H9 (cell line): ENCODE data around the gene STAC. TPM values are rescaled to one million over a fixed set of nuclear protein-coding genes. Genes with fewer than 3 reads are reported as not detected.

Experiments used
- DNase-seq: peaks from one replicate; pipeline ENCODE4 v3.0.0-alpha.2; 2017
- H2AFZ ChIP-seq: one replicate; pipeline ENCODE4 v1.6.1; 2013; ENCODE audit warnings: mild to moderate bottlenecking, low read length, control low read depth, moderate library complexity
- H2AK5ac ChIP-seq: 2 replicates; pipeline ENCODE4 v1.6.1; 2013; ENCODE audit warnings: low read length, control low read depth, mixed read lengths; ENCODE audit not compliant: insufficient read length
- H2BK120ac ChIP-seq: one replicate; pipeline ENCODE4 v1.6.1; 2013; ENCODE audit warnings: low read depth, mild to moderate bottlenecking, low read length, control low read depth, inconsistent platforms; ENCODE audit not compliant: poor library complexity, severe bottlenecking
- H2BK12ac ChIP-seq: 2 replicates; pipeline ENCODE4 v1.6.1; 2013; ENCODE audit warnings: low read length, control low read depth, mixed read lengths, low read depth; ENCODE audit not compliant: insufficient read length
- H2BK15ac ChIP-seq: 2 replicates; pipeline ENCODE4 v1.6.1; 2013; ENCODE audit warnings: low read depth, low read length, control low read depth
- H2BK20ac ChIP-seq: one replicate; pipeline ENCODE4 v1.6.1; 2013; ENCODE audit warnings: low read depth, mild to moderate bottlenecking, low read length, control low read depth, inconsistent platforms; ENCODE audit not compliant: poor library complexity, severe bottlenecking
- H2BK5ac ChIP-seq: 2 replicates; pipeline ENCODE4 v1.6.1; 2013; ENCODE audit warnings: low read length, control low read depth, mixed read lengths; ENCODE audit not compliant: insufficient read length
- H3K14ac ChIP-seq: 2 replicates; pipeline ENCODE4 v1.6.1; 2013; ENCODE audit warnings: low read length, control low read depth; ENCODE audit not compliant: insufficient read depth
- H3K18ac ChIP-seq: 2 replicates; pipeline ENCODE4 v1.6.1; 2013; ENCODE audit warnings: low read depth, mild to moderate bottlenecking, mixed read lengths, low read length, control low read depth; ENCODE audit not compliant: insufficient read length
- H3K23ac ChIP-seq: 2 replicates; pipeline ENCODE4 v1.6.1; 2013; ENCODE audit warnings: low read length, control low read depth, mixed read lengths, low read depth; ENCODE audit not compliant: insufficient read length
- H3K23me2 ChIP-seq: 2 replicates; pipeline ENCODE4 v1.6.1; 2013; ENCODE audit warnings: low read depth, mild to moderate bottlenecking, mixed read lengths, low read length, control low read depth; ENCODE audit not compliant: insufficient read length, poor library complexity, severe bottlenecking
- H3K27ac ChIP-seq: 2 replicates; pipeline ENCODE4 v1.5.1; 2013; ENCODE audit warnings: low read length, control low read depth, mixed read lengths, low read depth; ENCODE audit not compliant: insufficient read length
- H3K27me3 ChIP-seq: 2 replicates; pipeline ENCODE4 v1.6.1; 2013; ENCODE audit warnings: low read length, control low read depth, inconsistent platforms; ENCODE audit not compliant: insufficient read depth
- H3K4ac ChIP-seq: 2 replicates; pipeline ENCODE4 v1.6.1; 2013; ENCODE audit warnings: low read depth, mild to moderate bottlenecking, control low read depth, inconsistent platforms, low read length, moderate library complexity
- H3K4me1 ChIP-seq: 2 replicates; pipeline ENCODE4 v1.6.1; 2013; ENCODE audit warnings: low read length, control low read depth, inconsistent platforms; ENCODE audit not compliant: insufficient read depth
- H3K4me2 ChIP-seq: 2 replicates; pipeline ENCODE4 v1.6.1; 2013; ENCODE audit warnings: low read length, control low read depth, mixed read lengths; ENCODE audit not compliant: insufficient read length, insufficient read depth
- H3K56ac ChIP-seq: 2 replicates; pipeline ENCODE4 v1.6.1; 2013; ENCODE audit warnings: low read depth, mild to moderate bottlenecking, mixed read lengths, low read length, control low read depth; ENCODE audit not compliant: insufficient read length
- H3K79me1 ChIP-seq: 2 replicates; pipeline ENCODE4 v1.6.1; 2013; ENCODE audit warnings: low read depth, mild to moderate bottlenecking, moderate library complexity, low read length, control low read depth, inconsistent platforms; ENCODE audit not compliant: insufficient read depth, poor library complexity, severe bottlenecking
- H3K79me2 ChIP-seq: 2 replicates; pipeline ENCODE4 v1.6.1; 2013; ENCODE audit warnings: low read length, control low read depth, inconsistent platforms; ENCODE audit not compliant: insufficient read depth
- H3K9ac ChIP-seq: 2 replicates; pipeline ENCODE4 v1.6.1; 2013; ENCODE audit warnings: low read length, control low read depth, mixed read lengths; ENCODE audit not compliant: insufficient read length; ENCODE audit errors: extremely low read depth
- H3K9me3 ChIP-seq: one replicate; pipeline ENCODE4 v1.6.1; 2013; ENCODE audit warnings: low read depth, low read length, inconsistent platforms; ENCODE audit not compliant: control insufficient read depth
- H3T11ph ChIP-seq: one replicate; pipeline ENCODE4 v1.6.1; 2013; ENCODE audit warnings: mild to moderate bottlenecking, low read length, control low read depth, inconsistent platforms
- H4K20me1 ChIP-seq: one replicate; pipeline ENCODE4 v1.6.1; 2013; ENCODE audit not compliant: control insufficient read depth, insufficient read length, insufficient read depth
- H4K5ac ChIP-seq: 2 replicates; pipeline ENCODE4 v1.6.1; 2013; ENCODE audit warnings: low read depth, mild to moderate bottlenecking, mixed read lengths, low read length, control low read depth; ENCODE audit not compliant: insufficient read length
- H4K8ac ChIP-seq: replicated peaks from 2 replicates; pipeline ENCODE4 v1.6.1; 2013; ENCODE audit warnings: low read length, control low read depth, mixed read lengths, low read depth; ENCODE audit not compliant: insufficient read length
- H4K91ac ChIP-seq: 2 replicates; pipeline ENCODE4 v1.6.1; 2013; ENCODE audit warnings: low read depth, mild to moderate bottlenecking, moderate library complexity, mixed read lengths, low read length, control low read depth; ENCODE audit not compliant: insufficient read length
- H3K27ac Mint-ChIP-seq, 3 experiments: 2 replicates in 2 of 3; 3 replicates in 1 of 3; pipeline ENCODE4 v1.8.0; 2020 to 2021; ENCODE audit warnings: mixed read lengths in 3 of 3, mild to moderate bottlenecking in 1 of 3, moderate library complexity in 1 of 3
- H3K27me3 Mint-ChIP-seq: 2 replicates; pipeline ENCODE4 v1.8.0; 2021; ENCODE audit warnings: low read depth, mild to moderate bottlenecking, moderate library complexity, mixed read lengths
- H3K36me3 Mint-ChIP-seq, 3 experiments: 2 replicates in 2 of 3; 3 replicates in 1 of 3; pipeline ENCODE4 v1.8.0; 2020 to 2021; ENCODE audit warnings: low read depth in 3 of 3, mixed read lengths in 3 of 3; ENCODE audit not compliant: insufficient read depth in 1 of 3
- H3K4me1 Mint-ChIP-seq, 2 experiments: 2 replicates each; pipeline ENCODE4 v1.8.0; 2020; ENCODE audit warnings: mixed read lengths in 2 of 2
- H3K4me3 Mint-ChIP-seq, 2 experiments: 2 replicates in 1 of 2; 3 replicates in 1 of 2; pipeline ENCODE4 v1.8.0; 2020 to 2021; ENCODE audit warnings: mild to moderate bottlenecking in 2 of 2, mixed read lengths in 2 of 2, moderate library complexity in 1 of 2
- H3K9me3 Mint-ChIP-seq, 2 experiments: 2 replicates in 1 of 2; 3 replicates in 1 of 2; pipeline ENCODE4 v1.8.0; 2020; ENCODE audit warnings: mild to moderate bottlenecking in 2 of 2, mixed read lengths in 2 of 2, moderate library complexity in 1 of 2
- WGBS: extraction: QIAGEN DNeasy Blood & Tissue Kit; methylation state at CpG from one replicate; pipeline ENCODE4 v1.1.7; 2013; ENCODE audit warnings: missing lambda C conversion rate, low lambda C conversion rate, mixed read lengths; ENCODE audit not compliant: insufficient read length; ENCODE audit errors: extremely low coverage; 5-methylcytosine and 5-hydroxymethylcytosine counted together
- total RNA-seq: library from RNA; stranded (reverse); gene quantifications from 2 replicates; pipeline ENCODE4 v1.2.1, GENCODE V29; 2021
- TF ChIP-seq, protein P1 (sequence below): fragments of 200-600 bp; sonication (generic); conservative IDR thresholded peaks from 3 replicates; pipeline ENCODE4 v1.8.0; 2021; ENCODE audit warnings: antibody characterized with exemption, mild to moderate bottlenecking

The STAC gene
- total RNA-seq, 1 experiment from 2014 or later = 3.0 TPM

- no peaks in the 10 kb centered on the region for H4K20me1 ChIP-seq
- Mint-ChIP-seq H3K27ac (no peak overlapping the region; a peak in 1 of 7 replicates), H3K4me3 (no peak overlapping the region), H3K36me3 (peaks cover 0 to 5% (median 2%) of the 10 kb centered on the region in 3 experiments; a peak in 4 of 7 replicates), H3K4me1 (no peaks in the 10 kb centered on the region), H3K27me3 (no peaks in the 10 kb centered on the region; the same call in 1 of the 2 replicates), H3K9me3 (no peaks in the 10 kb centered on the region)
- no peak overlapping the region for H2BK120ac ChIP-seq
- H3K27ac ChIP-seq = no peak overlapping the region
- H3K27me3 ChIP-seq = no peaks in the 10 kb centered on the region
- H2BK12ac ChIP-seq = no peak overlapping the region
- H3K9ac ChIP-seq = no peak overlapping the region
- H4K8ac ChIP-seq = no peak overlapping the region
- H3K18ac ChIP-seq = no peak overlapping the region
- H3K79me2 ChIP-seq = no peaks in the 10 kb centered on the region
- H3T11ph ChIP-seq = no peak overlapping the region
- no peaks in the 10 kb centered on the region for H3K79me1 ChIP-seq
- H3K4ac ChIP-seq = no peak overlapping the region
- H2BK5ac ChIP-seq = no peak overlapping the region
- H3K56ac ChIP-seq = no peak overlapping the region
- H3K9me3 ChIP-seq = no peaks in the 10 kb centered on the region
- TF ChIP-seq, protein P1, sequence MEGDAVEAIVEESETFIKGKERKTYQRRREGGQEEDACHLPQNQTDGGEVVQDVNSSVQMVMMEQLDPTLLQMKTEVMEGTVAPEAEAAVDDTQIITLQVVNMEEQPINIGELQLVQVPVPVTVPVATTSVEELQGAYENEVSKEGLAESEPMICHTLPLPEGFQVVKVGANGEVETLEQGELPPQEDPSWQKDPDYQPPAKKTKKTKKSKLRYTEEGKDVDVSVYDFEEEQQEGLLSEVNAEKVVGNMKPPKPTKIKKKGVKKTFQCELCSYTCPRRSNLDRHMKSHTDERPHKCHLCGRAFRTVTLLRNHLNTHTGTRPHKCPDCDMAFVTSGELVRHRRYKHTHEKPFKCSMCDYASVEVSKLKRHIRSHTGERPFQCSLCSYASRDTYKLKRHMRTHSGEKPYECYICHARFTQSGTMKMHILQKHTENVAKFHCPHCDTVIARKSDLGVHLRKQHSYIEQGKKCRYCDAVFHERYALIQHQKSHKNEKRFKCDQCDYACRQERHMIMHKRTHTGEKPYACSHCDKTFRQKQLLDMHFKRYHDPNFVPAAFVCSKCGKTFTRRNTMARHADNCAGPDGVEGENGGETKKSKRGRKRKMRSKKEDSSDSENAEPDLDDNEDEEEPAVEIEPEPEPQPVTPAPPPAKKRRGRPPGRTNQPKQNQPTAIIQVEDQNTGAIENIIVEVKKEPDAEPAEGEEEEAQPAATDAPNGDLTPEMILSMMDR = no peak
- no peak overlapping the region for H2AFZ ChIP-seq
- no peaks in the 10 kb centered on the region for H3K23me2 ChIP-seq
- no peak overlapping the region for H2BK20ac ChIP-seq
- no CpG with 5 or more reads among the region's 2 CpGs for WGBS
- H4K5ac ChIP-seq = no peak overlapping the region
- DNase-seq = no peak
- no peak overlapping the region for H3K4me2 ChIP-seq
- H3K4me1 ChIP-seq = no peaks in the 10 kb centered on the region
- H2AK5ac ChIP-seq = no peak overlapping the region
- no peak overlapping the region for H4K91ac ChIP-seq
- H3K14ac ChIP-seq = no peak overlapping the region
- no peak overlapping the region for H3K23ac ChIP-seq
- no peak overlapping the region for H2BK15ac ChIP-seq
Measured at GRCh38 chr3:36455406-36455805, 75.1 kb downstream of the STAC start.
